Measurements from ENCODE around the gene MACO1.
"Not testable (repeated sequence)": the region's sequence is repeated elsewhere in the genome, so short reads cannot be mapped to it uniquely, and the experiment has no call there.

Gene MACO1

GRCh38 chr1:25458541-25459298 is 28.0 kb downstream of the MACO1 start:
- no peak for DNase-seq

GRCh38 chr1:25460020-25460419 is 29.3 kb downstream of the MACO1 start:
- no peak for DNase-seq

DNA sequence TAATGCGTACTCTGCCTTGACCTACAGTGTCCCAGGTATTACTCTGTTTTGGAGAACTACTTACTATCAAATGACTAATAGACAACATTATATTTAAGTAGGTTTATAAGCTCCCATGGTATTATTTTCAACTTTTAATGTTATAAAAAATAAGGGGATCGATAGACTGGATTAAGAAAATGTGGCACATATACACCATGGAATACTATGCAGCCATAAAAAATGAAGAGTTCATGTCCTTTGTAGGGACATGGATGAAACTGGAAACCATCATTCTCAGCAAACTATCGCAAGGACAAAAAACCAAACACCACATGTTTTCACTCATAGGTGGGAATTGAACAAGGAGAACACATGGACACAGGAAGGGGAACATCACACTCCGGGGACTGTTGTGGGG is 30.1 kb downstream of the MACO1 start:
- DNase-seq = not testable (repeated sequence)

GRCh38 chr1:25461849-25462248 is 31.2 kb downstream of the MACO1 start:
- no peak for DNase-seq

DNA sequence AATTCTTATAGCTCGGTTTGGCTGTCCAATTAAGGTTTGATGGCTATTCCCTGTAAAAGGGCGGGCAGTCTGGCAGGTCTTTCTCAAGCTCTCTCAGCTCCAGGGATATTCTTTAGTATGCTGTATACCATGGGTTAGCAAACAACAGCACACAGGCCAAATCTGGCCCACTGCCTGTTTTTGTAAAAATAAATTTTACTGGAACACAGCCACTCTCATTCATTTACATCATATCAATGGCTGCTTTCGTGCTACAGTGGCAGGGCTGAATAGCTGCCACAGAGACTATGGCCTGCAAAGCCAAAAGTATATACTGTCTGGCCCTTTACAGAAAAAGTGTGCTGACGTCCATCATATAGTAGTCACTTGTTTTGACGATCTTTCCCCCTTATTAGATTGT is 32.0 kb downstream of the MACO1 start:
- no peak for DNase-seq

DNA sequence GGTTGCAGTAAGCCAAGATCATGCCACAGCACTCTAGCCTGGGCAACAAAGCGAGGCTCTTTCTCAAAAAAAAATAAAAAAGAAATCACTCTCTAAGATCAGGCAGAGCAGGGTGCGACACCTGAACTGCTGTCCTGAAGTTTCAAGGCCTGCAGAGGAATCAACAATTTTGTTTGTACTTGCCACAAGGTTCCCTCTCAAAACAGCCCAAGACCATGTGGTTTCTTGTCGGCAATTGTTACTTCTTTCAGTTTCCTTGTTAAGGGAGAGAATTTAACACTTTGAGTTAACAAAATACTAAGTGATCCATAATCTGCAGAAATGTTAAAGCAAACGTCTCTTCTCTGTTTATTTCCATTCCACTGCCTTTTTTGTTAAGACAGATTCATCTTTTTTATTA is 36.5 kb downstream of the MACO1 start:
- no peak for DNase-seq

GRCh38 chr1:25467616-25468015 is 36.9 kb downstream of the MACO1 start:
- no peak for DNase-seq

DNA sequence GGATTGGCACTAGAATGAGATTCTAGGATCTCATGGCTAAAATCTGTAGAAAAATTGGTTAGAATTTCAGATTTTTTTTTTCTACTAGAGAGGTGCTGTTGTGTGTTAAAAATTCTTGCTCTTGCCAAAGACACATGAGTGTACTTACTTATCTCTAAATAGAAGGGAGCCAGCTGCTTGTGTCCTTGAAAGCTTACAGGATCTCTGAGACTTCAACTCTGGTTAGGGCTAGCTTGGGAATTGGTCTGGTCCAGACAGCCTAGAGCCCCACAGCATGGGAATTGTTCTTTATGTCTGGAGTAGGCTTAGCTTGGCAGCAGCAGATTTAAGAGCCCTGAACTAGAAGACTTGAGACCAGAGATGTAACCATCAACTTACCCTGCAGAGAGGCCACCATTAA is 37.3 kb downstream of the MACO1 start:
- DNase-seq = no peak

DNA sequence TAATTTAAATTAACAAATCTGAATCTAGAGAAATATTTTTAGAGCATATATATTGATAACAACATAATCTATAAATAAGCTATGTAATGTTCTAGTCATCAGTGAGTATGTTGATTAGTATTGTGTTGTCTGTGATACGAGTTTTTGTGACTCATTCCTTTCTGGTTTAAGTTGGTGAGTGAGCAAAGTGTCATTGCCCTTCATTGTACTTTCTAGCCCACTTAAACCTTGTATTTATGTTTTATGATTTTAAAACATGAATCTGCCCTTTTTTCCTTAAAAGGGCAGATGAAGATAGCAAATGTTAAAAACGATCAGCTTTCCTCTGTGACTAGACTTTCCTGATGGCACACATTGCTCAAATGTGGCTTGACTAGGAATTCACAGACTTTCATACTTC is 38.5 kb downstream of the MACO1 start:
- no peak for DNase-seq

- peak; percentile 24 for DNase-seq
These were observed 41.8 kb downstream of the MACO1 start for GRCh38 chr1:25472471-25472870.

GRCh38 chr1:25473653-25474225 is 43.0 kb downstream of the MACO1 start:
- peak; percentile 13 for DNase-seq

DNA sequence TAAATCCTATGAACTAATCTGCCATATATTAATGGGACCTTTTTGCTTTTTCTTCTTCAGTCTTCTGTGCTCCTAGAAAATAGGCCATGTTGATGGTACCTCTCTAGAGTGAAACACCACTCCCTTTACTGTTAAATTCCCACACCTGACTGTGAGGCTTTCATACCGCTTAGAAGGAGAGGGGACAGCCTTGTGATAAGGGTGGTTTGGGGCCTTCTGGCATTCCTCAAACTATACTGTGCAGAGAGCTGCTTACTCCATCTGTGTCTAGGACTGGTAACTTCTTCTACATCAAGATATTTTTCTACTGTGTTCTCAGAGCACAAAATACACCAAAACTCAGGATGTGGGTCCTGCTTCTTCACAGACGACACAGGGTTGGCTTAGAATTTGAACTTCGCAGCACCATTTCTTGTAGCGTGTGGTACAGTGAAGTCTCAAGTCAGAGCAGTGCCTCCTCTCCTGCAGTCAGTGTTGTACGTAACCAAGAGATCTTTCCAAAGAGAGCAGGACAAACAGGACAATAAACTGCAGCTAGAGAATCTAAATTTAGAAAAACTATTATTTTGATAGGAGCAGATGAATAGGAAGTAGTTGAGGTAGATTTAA is 43.8 kb downstream of the MACO1 start:
- no peak for DNase-seq

DNA sequence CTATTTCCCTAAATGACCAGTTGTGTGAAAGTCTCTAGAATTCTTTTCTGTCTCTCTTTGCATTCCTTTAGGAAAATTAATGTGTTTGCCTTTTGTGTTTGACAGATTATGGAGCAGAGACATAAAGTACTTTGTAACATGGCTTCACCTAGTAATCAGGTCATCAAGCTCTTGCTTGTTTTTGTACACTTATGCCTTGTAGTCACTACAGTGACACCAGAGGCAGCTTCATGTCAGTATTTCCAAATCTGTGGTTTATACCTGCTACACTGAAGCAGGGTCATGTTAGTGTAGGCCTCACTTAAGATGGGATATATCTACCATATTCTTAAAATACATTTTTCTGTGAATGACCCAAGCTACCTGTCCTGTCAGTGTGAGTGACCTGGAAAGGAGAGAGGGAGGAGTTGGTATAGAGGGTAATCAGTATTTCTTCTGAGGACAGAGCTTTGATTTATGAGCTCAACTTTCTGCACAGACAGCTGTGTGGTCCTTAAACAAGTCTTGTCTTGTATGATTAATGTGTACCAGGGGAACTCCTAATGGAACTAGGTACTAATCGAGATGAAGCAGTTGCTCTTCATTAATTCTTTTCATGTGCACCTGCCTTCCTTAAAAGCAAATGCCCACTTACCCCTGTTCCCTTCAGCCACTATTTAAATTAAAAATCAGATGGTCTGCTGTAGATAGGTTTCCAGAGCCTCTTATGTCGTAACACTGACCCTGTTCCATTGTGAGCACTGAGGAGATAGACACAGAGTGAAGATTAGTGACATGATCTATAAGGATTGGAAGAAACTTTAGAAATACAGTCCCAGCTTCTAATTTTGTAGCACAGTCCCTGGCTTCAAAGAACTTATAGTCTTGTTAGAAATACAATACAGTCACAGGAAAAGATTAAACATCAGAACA is 45.7 kb downstream of the MACO1 start:
- no peak for DNase-seq

- no peak for DNase-seq
These were observed 46.8 kb downstream of the MACO1 start for GRCh38 chr1:25477448-25478034.

DNA sequence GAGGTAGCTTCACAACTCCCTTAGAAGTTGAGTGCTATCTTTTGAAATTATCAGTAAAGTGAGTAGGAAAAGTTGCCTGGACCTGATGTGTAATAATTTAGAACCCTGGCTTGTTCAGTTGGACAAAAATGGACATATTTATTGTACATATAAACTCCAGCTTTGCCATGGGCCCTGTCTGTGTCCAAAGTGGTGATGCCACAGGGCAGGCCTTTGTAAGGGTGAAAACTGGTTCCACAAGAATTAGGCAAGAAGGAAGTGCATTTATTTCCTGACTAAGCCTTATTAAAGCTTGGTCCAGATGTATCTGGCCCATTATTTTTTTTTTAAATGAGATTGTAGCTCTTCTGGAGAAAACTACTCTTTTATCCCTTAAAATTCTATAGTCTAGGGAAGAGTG is 47.9 kb downstream of the MACO1 start:
- DNase-seq = no peak

DNA sequence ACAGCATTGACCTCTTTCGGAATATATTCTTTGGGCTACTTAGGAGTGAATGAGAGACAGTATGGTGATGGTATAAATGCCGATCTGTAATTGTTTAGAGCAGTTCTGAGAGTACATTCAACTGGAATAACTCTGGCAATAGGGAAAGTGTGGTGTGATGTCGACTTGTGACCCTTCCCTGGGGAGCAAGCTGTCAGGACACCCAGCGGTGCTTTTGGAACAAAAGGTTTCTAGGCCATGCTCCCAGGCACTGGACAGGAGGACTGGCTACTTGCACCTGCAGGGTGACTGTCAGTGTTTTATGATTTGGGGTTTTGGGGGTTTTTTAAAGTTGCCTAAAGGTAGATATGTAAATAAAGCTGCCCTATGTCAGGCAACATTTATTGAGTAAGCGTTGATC is 50.9 kb downstream of the MACO1 start:
- DNase-seq = no peak

GRCh38 chr1:25482211-25482610 is 51.5 kb downstream of the MACO1 start:
- DNase-seq = no peak

DNA sequence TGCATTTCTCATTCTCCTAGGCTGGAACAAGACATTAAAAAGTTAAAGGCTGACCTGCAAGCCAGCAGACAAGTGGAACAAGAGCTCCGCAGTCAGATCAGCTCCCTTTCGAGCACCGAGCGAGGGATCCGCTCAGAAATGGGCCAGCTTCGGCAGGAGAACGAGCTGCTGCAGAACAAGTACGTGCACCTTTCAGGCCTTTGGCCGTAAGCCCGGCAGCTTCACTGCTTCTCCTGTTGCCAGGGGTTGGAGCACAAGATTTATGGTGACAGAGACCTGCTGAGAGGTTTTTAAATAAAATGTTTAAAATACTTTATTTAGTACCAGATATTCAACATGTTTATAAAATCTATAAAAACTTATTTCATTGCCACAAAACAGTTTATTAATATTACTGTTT is 53.4 kb downstream of the MACO1 start:
- DNase-seq = no peak

DNA sequence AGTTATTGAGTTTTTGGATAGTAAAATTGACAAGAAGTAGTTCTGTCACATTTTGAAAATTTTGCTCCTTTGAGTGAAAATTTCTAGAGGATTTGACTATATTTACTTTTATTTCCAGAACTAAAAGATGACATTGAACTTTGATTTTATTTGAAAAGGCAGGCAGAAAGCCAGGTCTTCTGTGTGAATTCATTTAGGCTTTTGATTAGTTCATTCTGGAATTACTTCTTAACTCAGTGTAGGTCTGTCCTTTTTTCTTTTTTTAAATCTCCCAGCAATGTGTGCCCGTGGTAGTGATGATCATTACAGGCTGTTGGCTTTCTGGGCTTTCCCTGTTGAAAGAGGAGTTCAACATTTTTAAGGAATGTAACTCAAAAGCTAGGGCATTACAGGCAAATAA is 53.8 kb downstream of the MACO1 start:
- no peak for DNase-seq

DNA sequence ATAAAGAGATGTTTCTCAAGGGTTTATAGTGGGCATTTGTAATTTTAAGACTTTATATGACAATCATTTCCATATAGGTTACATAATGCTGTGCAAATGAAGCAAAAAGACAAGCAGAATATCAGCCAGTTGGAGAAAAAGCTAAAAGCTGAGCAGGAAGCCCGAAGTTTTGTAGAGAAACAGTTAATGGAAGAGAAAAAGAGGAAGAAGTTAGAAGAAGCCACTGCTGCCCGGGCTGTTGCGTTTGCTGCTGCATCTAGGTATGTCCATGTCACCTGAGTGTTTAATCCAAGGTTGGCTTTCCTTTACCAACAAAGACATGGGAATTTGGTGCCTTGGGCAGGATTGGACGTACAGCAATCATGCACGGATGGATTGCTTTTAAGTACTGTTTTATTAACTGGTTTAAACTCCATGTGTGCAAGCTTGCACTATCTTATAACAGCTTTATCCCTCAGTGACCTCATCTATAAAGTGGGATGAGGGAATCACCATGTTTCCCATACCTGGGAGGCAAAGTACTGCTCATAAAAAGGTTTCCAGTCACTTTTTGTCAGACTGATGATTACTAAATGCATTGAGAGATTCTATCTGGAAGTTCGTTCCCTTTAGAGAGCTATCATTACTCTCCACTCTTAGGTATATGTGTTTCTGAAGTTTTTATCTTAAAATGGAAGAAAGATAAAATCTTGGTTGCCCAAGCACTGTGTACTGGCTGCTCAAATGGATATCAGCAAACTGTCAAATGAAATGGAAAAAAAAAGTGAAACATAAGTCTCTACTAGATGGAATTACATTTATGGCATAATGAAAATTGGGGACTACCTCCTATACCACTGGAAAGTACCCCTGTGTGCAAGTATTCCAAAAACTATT is 55.1 kb downstream of the MACO1 start:
- no peak for DNase-seq

DNA sequence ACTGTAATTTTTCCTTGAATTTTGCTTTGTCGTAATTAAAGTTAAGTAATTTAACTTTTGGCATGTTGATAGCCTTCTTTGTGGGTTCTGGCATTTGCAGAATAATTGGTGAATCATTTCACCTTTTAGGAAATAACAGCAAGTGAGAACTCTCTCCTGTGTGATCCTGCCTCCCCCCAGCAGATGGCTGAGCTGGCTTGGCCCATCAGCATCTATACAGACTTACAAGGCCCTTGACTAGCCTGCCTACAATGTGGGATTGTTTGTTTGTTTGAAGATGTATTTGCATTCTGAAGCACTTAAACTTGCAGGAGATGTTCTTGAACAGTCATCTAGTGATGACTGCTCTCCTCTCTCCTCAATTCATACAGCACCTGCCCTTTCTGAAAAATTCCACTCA is 55.9 kb downstream of the MACO1 start:
- DNase-seq = no peak

- DNase-seq = peak; percentile 41
These were observed 56.9 kb downstream of the MACO1 start for GRCh38 chr1:25487628-25488027.
